ENCODE data around the gene TBPL1. TPM values are rescaled to one million over a fixed set of nuclear protein-coding genes. Genes with fewer than 3 reads are reported as not detected.

The TBPL1 gene
- total RNA-seq, 1 donor from 2014 or later, result 13.4 TPM

DNA sequence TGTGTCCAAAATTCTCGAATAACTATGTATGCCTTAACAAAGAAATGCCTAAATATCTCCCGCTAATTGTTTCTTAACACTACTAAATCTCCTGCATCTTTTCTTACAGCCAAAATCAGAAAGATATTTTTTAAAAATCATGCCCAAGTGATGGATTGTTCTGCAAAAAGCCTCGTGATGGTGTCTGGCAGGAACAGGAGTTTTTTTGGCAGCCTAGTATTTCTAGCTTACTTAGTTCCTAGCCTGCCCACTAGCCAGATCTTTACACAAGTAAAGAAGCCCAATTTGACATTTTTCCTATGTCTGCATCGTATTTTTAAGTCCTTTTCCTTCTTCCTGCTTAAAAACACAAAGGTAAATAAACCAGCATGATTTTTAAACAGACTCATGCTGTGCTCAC, 67.9 kb downstream of the TBPL1 start:
- DNase-seq, result no peak
- Histone ChIP-seq H3K27ac (replicated peaks) (peak overlapping the region; percentile 35), H3K4me3 (no peak overlapping the region), H3K4me1 (peaks cover 28% of the 10 kb centered on the region), H3K9me3 (replicated peaks) (no peaks in the 10 kb centered on the region), H3K27me3 (ENCODE audit: low read depth) (no peaks in the 10 kb centered on the region), H3K36me3 (no peaks in the 10 kb centered on the region)
- intact Hi-C loops (cut with micrococcal nuclease), result no loop called here
- TF ChIP-seq, protein P1, sequence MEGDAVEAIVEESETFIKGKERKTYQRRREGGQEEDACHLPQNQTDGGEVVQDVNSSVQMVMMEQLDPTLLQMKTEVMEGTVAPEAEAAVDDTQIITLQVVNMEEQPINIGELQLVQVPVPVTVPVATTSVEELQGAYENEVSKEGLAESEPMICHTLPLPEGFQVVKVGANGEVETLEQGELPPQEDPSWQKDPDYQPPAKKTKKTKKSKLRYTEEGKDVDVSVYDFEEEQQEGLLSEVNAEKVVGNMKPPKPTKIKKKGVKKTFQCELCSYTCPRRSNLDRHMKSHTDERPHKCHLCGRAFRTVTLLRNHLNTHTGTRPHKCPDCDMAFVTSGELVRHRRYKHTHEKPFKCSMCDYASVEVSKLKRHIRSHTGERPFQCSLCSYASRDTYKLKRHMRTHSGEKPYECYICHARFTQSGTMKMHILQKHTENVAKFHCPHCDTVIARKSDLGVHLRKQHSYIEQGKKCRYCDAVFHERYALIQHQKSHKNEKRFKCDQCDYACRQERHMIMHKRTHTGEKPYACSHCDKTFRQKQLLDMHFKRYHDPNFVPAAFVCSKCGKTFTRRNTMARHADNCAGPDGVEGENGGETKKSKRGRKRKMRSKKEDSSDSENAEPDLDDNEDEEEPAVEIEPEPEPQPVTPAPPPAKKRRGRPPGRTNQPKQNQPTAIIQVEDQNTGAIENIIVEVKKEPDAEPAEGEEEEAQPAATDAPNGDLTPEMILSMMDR (IDR thresholded peaks at IDR 0.05; ENCODE audit: borderline replicate concordance), result no peak

DNA sequence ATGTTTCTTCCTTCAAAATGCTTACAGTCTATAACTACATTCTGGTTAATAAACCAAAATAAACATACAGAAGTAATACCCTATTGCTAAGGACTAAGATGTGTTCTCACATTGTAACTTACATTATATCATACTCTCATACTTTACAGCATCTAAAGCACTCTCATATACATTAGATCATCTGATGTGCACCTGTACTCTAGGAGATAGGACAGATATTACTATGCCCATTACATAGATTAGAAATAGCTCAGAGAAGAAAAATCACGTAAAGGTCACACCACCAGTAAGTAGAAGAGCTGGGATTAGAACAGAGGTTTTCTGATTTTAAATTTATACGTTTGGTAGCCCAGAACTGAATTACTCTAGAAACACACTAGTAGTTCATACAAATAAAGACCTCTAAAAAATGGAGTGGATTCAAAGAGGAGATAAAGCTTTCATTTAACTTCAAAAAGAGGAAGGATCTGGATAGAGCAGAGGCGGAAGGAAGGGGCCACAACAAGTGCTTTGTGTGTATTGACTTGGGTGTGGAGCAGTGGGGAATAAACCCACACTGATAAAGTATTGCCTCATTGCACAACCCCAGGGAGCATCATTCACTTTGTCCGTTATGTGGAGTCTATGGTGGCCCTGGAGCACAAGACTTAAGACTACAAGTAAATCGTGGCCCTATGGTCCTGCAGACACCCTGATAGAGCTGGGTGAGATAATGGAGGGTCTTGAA, 68.5 kb downstream of the TBPL1 start:
- Histone ChIP-seq H3K27me3 (ENCODE audit: low read depth) (no peaks in the 10 kb centered on the region), H3K36me3 (peaks cover 1% of the 10 kb centered on the region), H3K9me3 (replicated peaks) (no peaks in the 10 kb centered on the region), H3K4me1 (peaks cover 25% of the 10 kb centered on the region), H3K4me3 (no peak overlapping the region), H3K27ac (replicated peaks) (no peak overlapping the region)
- TF ChIP-seq, protein P1 (IDR thresholded peaks at IDR 0.05; ENCODE audit: borderline replicate concordance), result no peak
- intact Hi-C loops (cut with micrococcal nuclease), result no loop called here
- DNase-seq, result no peak

GRCh38 chr6:134022650-134023049, 69.6 kb downstream of the TBPL1 start:
- no peak for DNase-seq
- peaks cover 5% of the 10 kb centered on the region for H3K36me3 ChIP-seq
- no peak overlapping the region for H3K27ac ChIP-seq (replicated peaks)
- peaks cover 25% of the 10 kb centered on the region for H3K4me1 ChIP-seq
- no peaks in the 10 kb centered on the region for H3K27me3 ChIP-seq (ENCODE audit: low read depth)
- no peak overlapping the region for H3K4me3 ChIP-seq
- no peaks in the 10 kb centered on the region for H3K9me3 ChIP-seq (replicated peaks)
- intact Hi-C loops (cut with micrococcal nuclease), result no loop called here
- TF ChIP-seq, protein P1 (IDR thresholded peaks at IDR 0.05; ENCODE audit: borderline replicate concordance), result no peak

- TF ChIP-seq, protein P1 (IDR thresholded peaks at IDR 0.05; ENCODE audit: borderline replicate concordance), result no peak
- Histone ChIP-seq H3K4me3 (no peak overlapping the region), H3K27ac (replicated peaks) (no peak overlapping the region), H3K9me3 (replicated peaks) (no peaks in the 10 kb centered on the region), H3K36me3 (peaks cover 15% of the 10 kb centered on the region), H3K27me3 (ENCODE audit: low read depth) (no peaks in the 10 kb centered on the region), H3K4me1 (peaks cover 13% of the 10 kb centered on the region)
- DNase-seq, result no peak
- intact Hi-C loops (cut with micrococcal nuclease), result no loop called here
These were observed 73.6 kb downstream of the TBPL1 start for GRCh38 chr6:134026597-134026996.

DNA sequence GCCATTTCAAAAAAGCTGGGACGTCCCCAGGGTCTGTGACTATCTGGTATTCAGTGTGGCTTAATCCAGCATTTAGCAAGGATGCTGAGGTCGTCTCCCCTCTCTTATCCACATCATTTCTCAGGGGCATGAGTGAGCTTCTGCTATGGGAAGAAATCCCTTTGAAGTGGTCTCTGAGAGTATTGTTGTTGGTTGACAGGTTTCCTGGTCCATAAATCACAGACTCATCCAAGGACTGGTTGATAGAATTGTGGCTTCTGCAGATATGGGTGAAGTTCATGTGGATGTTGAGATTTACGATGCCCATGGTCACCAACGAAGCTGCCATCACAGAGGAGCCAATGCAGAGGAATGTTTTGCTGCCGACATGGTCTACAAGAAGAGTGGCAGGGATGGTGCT, 75.4 kb downstream of the TBPL1 start:
- intact Hi-C loops (cut with micrococcal nuclease), result no loop called here
- Histone ChIP-seq H3K4me3 (no peak overlapping the region), H3K9me3 (replicated peaks) (no peaks in the 10 kb centered on the region), H3K4me1 (peaks cover 21% of the 10 kb centered on the region), H3K27me3 (ENCODE audit: low read depth) (no peaks in the 10 kb centered on the region), H3K36me3 (peaks cover 15% of the 10 kb centered on the region), H3K27ac (replicated peaks) (no peak overlapping the region)
- no peak for DNase-seq
- TF ChIP-seq, protein P1 (IDR thresholded peaks at IDR 0.05; ENCODE audit: borderline replicate concordance), result no peak
